ENCODE measurements around the gene TLE1. TPM values are rescaled to one million over a fixed set of nuclear protein-coding genes. Genes with fewer than 3 reads are reported as not detected.

Gene TLE1
- total RNA-seq, 2 donors from 2014 or later, result 17.1 to 42.8 TPM

GRCh38 chr9:81543695-81544094 is 145.7 kb downstream of the TLE1 start:
- H3K27ac ChIP-seq, result no peak overlapping the region
- no peaks in the 10 kb centered on the region for H3K36me3 ChIP-seq
- H3K4me3 ChIP-seq, result no peak overlapping the region
- no peaks in the 10 kb centered on the region for H3K4me1 ChIP-seq
- no peak for TF ChIP-seq CTCF (IDR thresholded peaks at IDR 0.05)
- H3K9me3 ChIP-seq, result no peaks in the 10 kb centered on the region
- no peak for DNase-seq (ENCODE audit: low spot score)
- no peaks in the 10 kb centered on the region for H3K27me3 ChIP-seq

- H3K4me3 ChIP-seq, result no peak overlapping the region
- H3K4me1 ChIP-seq, result no peaks in the 10 kb centered on the region
- no peak for DNase-seq (ENCODE audit: low spot score)
- no peaks in the 10 kb centered on the region for H3K36me3 ChIP-seq
- no peaks in the 10 kb centered on the region for H3K9me3 ChIP-seq
- no peaks in the 10 kb centered on the region for H3K27me3 ChIP-seq
- TF ChIP-seq CTCF (IDR thresholded peaks at IDR 0.05), result no peak
- H3K27ac ChIP-seq, result no peak overlapping the region
These were observed 147.0 kb downstream of the TLE1 start for GRCh38 chr9:81542118-81542889.

- TF ChIP-seq CTCF (IDR thresholded peaks at IDR 0.05), result no peak
- Histone ChIP-seq H3K4me3 (no peak overlapping the region), H3K27me3 (no peaks in the 10 kb centered on the region), H3K36me3 (no peaks in the 10 kb centered on the region), H3K9me3 (no peaks in the 10 kb centered on the region), H3K4me1 (no peaks in the 10 kb centered on the region), H3K27ac (no peak overlapping the region)
- DNase-seq (ENCODE audit: low spot score), result no peak
These were observed 149.1 kb downstream of the TLE1 start for GRCh38 chr9:81540142-81540710.

- Histone ChIP-seq H3K4me3 (no peak overlapping the region), H3K27ac (no peak overlapping the region), H3K36me3 (no peaks in the 10 kb centered on the region)
These were observed 150.0 kb downstream of the TLE1 start for GRCh38 chr9:81539317-81539716.

GRCh38 chr9:81538890-81539289 is 150.5 kb downstream of the TLE1 start:
- TF ChIP-seq CTCF (IDR thresholded peaks at IDR 0.05), result no peak
- H3K9me3 ChIP-seq, result no peaks in the 10 kb centered on the region
- DNase-seq (ENCODE audit: low spot score), result no peak
- no peak overlapping the region for H3K27ac ChIP-seq
- no peaks in the 10 kb centered on the region for H3K4me1 ChIP-seq
- no peak overlapping the region for H3K4me3 ChIP-seq
- H3K36me3 ChIP-seq, result no peaks in the 10 kb centered on the region
- no peaks in the 10 kb centered on the region for H3K27me3 ChIP-seq

More at GRCh38 chr9:81539317-81539716, 150.0 kb downstream of the TLE1 start:
- no peaks in the 10 kb centered on the region for H3K27me3 ChIP-seq
- DNase-seq (ENCODE audit: low spot score), result no peak
- TF ChIP-seq CTCF (IDR thresholded peaks at IDR 0.05), result no peak
- H3K9me3 ChIP-seq, result no peaks in the 10 kb centered on the region
- no peaks in the 10 kb centered on the region for H3K4me1 ChIP-seq

Measured in right atrium auricular region (tissue), 2 donors.